Neuronal stem cell (in vitro differentiated cells): ENCODE data around the gene COL19A1.

Experiments
- DNase-seq: peaks from one replicate; pipeline ENCODE4 v3.0.0-alpha.2; 2013; ENCODE audit warnings: low spot score
- H2AFZ ChIP-seq: one replicate; pipeline ENCODE4 v1.6.1; 2013; ENCODE audit warnings: mild to moderate bottlenecking, low read length, inconsistent platforms
- H2AK5ac ChIP-seq: 2 replicates; pipeline ENCODE4 v1.6.1; 2013; ENCODE audit warnings: low read depth, mild to moderate bottlenecking, inconsistent platforms, low read length, moderate library complexity, mixed read lengths
- H2BK120ac ChIP-seq: 2 replicates; pipeline ENCODE4 v1.6.1; 2013; ENCODE audit warnings: low read depth, mild to moderate bottlenecking, inconsistent platforms, low read length, moderate library complexity, mixed read lengths
- H2BK12ac ChIP-seq: one replicate; pipeline ENCODE4 v1.6.1; 2013; ENCODE audit warnings: low read length, inconsistent platforms
- H2BK15ac ChIP-seq: 2 replicates; pipeline ENCODE4 v1.6.1; 2013; ENCODE audit warnings: mild to moderate bottlenecking, low read length, inconsistent platforms, mixed read lengths
- H2BK5ac ChIP-seq: one replicate; pipeline ENCODE4 v1.6.1; 2013; ENCODE audit warnings: inconsistent platforms, mild to moderate bottlenecking, low read length, moderate library complexity
- H3K14ac ChIP-seq: one replicate; pipeline ENCODE4 v1.6.1; 2013; ENCODE audit warnings: low read length, inconsistent platforms
- H3K18ac ChIP-seq: 2 replicates; pipeline ENCODE4 v1.6.1; 2013; ENCODE audit warnings: low read length, inconsistent platforms
- H3K23ac ChIP-seq: 2 replicates; pipeline ENCODE4 v1.6.1; 2013; ENCODE audit warnings: low read depth, mild to moderate bottlenecking, mixed read lengths, low read length, inconsistent platforms; ENCODE audit not compliant: poor library complexity
- H3K27ac ChIP-seq: replicated peaks from 3 replicates; pipeline ENCODE4 v1.5.1; 2013; ENCODE audit warnings: low read length, inconsistent platforms
- H3K27me3 ChIP-seq, 3 experiments: 2 replicates each; pipeline ENCODE4 v1.6.1; 2013; ENCODE audit warnings: low read length in 3 of 3, mild to moderate bottlenecking in 2 of 3, inconsistent platforms in 1 of 3, low read depth in 1 of 3, mixed read lengths in 1 of 3, moderate library complexity in 1 of 3; ENCODE audit not compliant: control insufficient read depth in 3 of 3, insufficient read depth in 3 of 3
- H3K36me3 ChIP-seq, 2 donors: replicated peaks in 1 of 2; 2 replicates each; pipeline ENCODE4 v1.6.1; 2013; ENCODE audit warnings: low read length in 2 of 2; ENCODE audit not compliant: control insufficient read depth in 2 of 2, insufficient read depth in 2 of 2
- H3K4ac ChIP-seq: 2 replicates; pipeline ENCODE4 v1.6.1; 2013; ENCODE audit warnings: inconsistent platforms, mild to moderate bottlenecking, low read length, moderate library complexity
- H3K4me1 ChIP-seq, 2 donors: 1 replicate in 1 of 2; 2 replicates in 1 of 2; pipeline ENCODE4 v1.6.1; 2013; ENCODE audit warnings: low read length in 2 of 2, low read depth in 1 of 2; ENCODE audit not compliant: control insufficient read depth in 2 of 2, insufficient read depth in 1 of 2
- H3K4me2 ChIP-seq: one replicate; pipeline ENCODE4 v1.6.1; 2013; ENCODE audit warnings: mild to moderate bottlenecking, low read length, inconsistent platforms; ENCODE audit not compliant: insufficient read depth, poor library complexity, severe bottlenecking
- H3K4me3 ChIP-seq, 2 donors: 2 replicates each; pipeline ENCODE4 v1.5.1; 2013; ENCODE audit warnings: low read length in 2 of 2, mild to moderate bottlenecking in 2 of 2, inconsistent platforms in 1 of 2, moderate library complexity in 1 of 2
- H3K79me1 ChIP-seq: one replicate; pipeline ENCODE4 v1.6.1; 2013; ENCODE audit warnings: low read depth, mild to moderate bottlenecking, inconsistent platforms, low read length, moderate library complexity
- H3K9ac ChIP-seq: one replicate; pipeline ENCODE4 v1.6.1; 2013; ENCODE audit warnings: mild to moderate bottlenecking, low read depth, low read length, inconsistent platforms; ENCODE audit not compliant: poor library complexity
- H3K9me3 ChIP-seq, 2 donors: replicated peaks in 1 of 2; 2 replicates each; pipeline versions ENCODE3 to v1.6.1; 2013; ENCODE audit warnings: low read length in 2 of 2, mild to moderate bottlenecking in 2 of 2, inconsistent platforms in 1 of 2, low read depth in 1 of 2, mixed read lengths in 1 of 2, moderate library complexity in 1 of 2; ENCODE audit not compliant: control insufficient read depth in 2 of 2, insufficient read depth in 1 of 2
- H4K8ac ChIP-seq: one replicate; pipeline ENCODE4 v1.6.1; 2013; ENCODE audit warnings: low read depth, mild to moderate bottlenecking, inconsistent platforms, low read length, moderate library complexity
- H4K91ac ChIP-seq: one replicate; pipeline ENCODE4 v1.6.1; 2013; ENCODE audit warnings: low read length, low read depth, mild to moderate bottlenecking, inconsistent platforms; ENCODE audit not compliant: poor library complexity
- WGBS, 2 donors: extraction: QIAGEN DNeasy Blood & Tissue Kit; methylation state at CpG; one replicate each; pipeline ENCODE4 v1.1.7; 2013; ENCODE audit warnings: missing lambda C conversion rate in 2 of 2, mixed read lengths in 1 of 2; ENCODE audit not compliant: insufficient read length in 2 of 2, insufficient replicate concordance in 1 of 2; ENCODE audit errors: extremely low coverage in 2 of 2; 5-methylcytosine and 5-hydroxymethylcytosine counted together

COL19A1 gene

DNA sequence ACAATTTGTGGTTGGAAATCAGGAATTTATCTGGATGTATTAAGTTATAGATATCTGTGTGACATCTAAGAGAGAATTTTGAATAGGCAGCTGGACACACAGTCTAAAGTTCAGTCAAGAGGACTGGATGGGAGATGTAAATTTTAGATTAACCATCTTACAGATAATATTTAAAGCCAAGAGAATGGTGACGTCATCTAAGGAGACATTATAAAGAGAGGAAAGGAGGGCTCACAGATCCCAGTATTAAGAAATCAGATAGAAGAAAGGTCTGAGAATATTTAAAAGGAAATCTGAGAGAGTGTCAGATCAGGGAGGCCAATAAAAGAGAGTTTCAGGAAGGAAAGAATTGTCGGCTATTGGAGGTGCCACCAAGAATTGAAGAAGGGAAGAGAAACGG is 9.4 kb downstream of the COL19A1 start:
- H3K4ac ChIP-seq = no peak overlapping the region
- no peak overlapping the region for H3K9ac ChIP-seq
- no peak overlapping the region for H4K91ac ChIP-seq
- no peak overlapping the region for H2AFZ ChIP-seq
- no peak overlapping the region for H3K14ac ChIP-seq
- no peak overlapping the region for H2BK15ac ChIP-seq
- no peak overlapping the region for H3K27ac ChIP-seq
- whole genome bisulfite sequencing, 2 donors = no CpG with 5 or more reads among the region's 3 CpGs
- no peak overlapping the region for H3K23ac ChIP-seq
- no peak overlapping the region for H4K8ac ChIP-seq
- H3K79me1 ChIP-seq = no peaks in the 10 kb centered on the region
- H3K9me3 ChIP-seq = no peaks in the 10 kb centered on the region
- H3K36me3 ChIP-seq = no peaks in the 10 kb centered on the region
- no peak overlapping the region for H2BK12ac ChIP-seq
- H3K27me3 ChIP-seq = no peaks in the 10 kb centered on the region
- H2BK120ac ChIP-seq = no peak overlapping the region
- no peak for DNase-seq
- no peak overlapping the region for H3K4me2 ChIP-seq
- no peak overlapping the region for H3K4me3 ChIP-seq
- no peak overlapping the region for H3K18ac ChIP-seq
- no peak overlapping the region for H2AK5ac ChIP-seq
- no peak overlapping the region for H2BK5ac ChIP-seq
- no peaks in the 10 kb centered on the region for H3K4me1 ChIP-seq

DNA sequence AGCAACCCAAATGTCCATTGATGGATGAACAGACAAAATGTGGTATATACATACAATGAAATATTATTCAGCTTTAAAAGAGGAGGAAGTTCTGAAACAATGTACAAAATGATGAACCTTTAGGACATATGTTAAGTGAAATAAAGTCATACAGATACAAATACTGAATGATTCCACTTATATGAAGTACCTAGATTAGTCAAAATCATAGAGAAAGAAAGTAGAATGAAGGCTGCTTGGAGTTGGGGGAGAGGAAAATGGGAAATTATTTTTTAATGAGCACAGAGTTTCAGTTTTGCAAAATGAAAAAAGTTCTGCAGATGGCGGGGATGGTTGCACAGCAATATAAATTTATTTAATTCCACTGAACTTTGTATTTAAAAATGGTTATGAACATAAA is 12.4 kb downstream of the COL19A1 start:
- Histone ChIP-seq H2AFZ (no peak overlapping the region), H3K9me3 (no peaks in the 10 kb centered on the region), H3K4me1 (no peaks in the 10 kb centered on the region), H3K4ac (no peak overlapping the region), H2BK15ac (no peak overlapping the region), H3K23ac (no peak overlapping the region), H3K79me1 (no peaks in the 10 kb centered on the region), H2BK5ac (no peak overlapping the region), H4K91ac (no peak overlapping the region), H3K27ac (no peak overlapping the region), H2BK120ac (no peak overlapping the region), H3K4me3 (no peak overlapping the region), H2BK12ac (no peak overlapping the region), H4K8ac (no peak overlapping the region), H3K18ac (no peak overlapping the region), H3K9ac (no peak overlapping the region), H3K14ac (no peak overlapping the region), H3K4me2 (no peak overlapping the region), H2AK5ac (no peak overlapping the region), H3K27me3 (no peaks in the 10 kb centered on the region), H3K36me3 (no peaks in the 10 kb centered on the region)
- DNase-seq = no peak
- WGBS, 2 donors = no CpG with 5 or more reads among the region's 1 CpG

GRCh38 chr6:69880601-69881000 is 14.2 kb downstream of the COL19A1 start:
- no peak overlapping the region for H3K4ac ChIP-seq

GRCh38 chr6:69881322-69882151 is 15.2 kb downstream of the COL19A1 start:
- Histone ChIP-seq H3K79me1 (no peaks in the 10 kb centered on the region), H3K36me3 (no peaks in the 10 kb centered on the region), H3K18ac (no peak overlapping the region), H3K23ac (no peak overlapping the region), H2AFZ (no peak overlapping the region), H3K9ac (no peak overlapping the region), H3K4me1 (no peaks in the 10 kb centered on the region), H2AK5ac (no peak overlapping the region), H2BK120ac (no peak overlapping the region), H3K4ac (no peak overlapping the region), H3K4me2 (no peak overlapping the region), H3K27me3 (no peaks in the 10 kb centered on the region), H4K8ac (no peak overlapping the region), H2BK15ac (no peak overlapping the region), H3K14ac (no peak overlapping the region), H2BK5ac (no peak overlapping the region), H4K91ac (no peak overlapping the region), H3K9me3 (no peaks in the 10 kb centered on the region), H3K4me3 (no peak overlapping the region), H3K27ac (no peak overlapping the region), H2BK12ac (no peak overlapping the region)
- no peak for DNase-seq
- 100% methylated on average over 2 of the region's 10 CpGs; no CpG with 5 or more reads in 1 of the 2 donors for WGBS, 2 donors

More at GRCh38 chr6:69880601-69881000, 14.2 kb downstream of the COL19A1 start:
- H2AFZ ChIP-seq = no peak overlapping the region
- H3K79me1 ChIP-seq = no peaks in the 10 kb centered on the region
- H2BK12ac ChIP-seq = no peak overlapping the region
- no peak overlapping the region for H4K91ac ChIP-seq
- H3K14ac ChIP-seq = no peak overlapping the region
- H2BK5ac ChIP-seq = no peak overlapping the region
- no peak overlapping the region for H3K23ac ChIP-seq
- H2AK5ac ChIP-seq = no peak overlapping the region
- WGBS, 2 donors = no CpG with 5 or more reads among the region's 3 CpGs
- no peaks in the 10 kb centered on the region for H3K4me1 ChIP-seq
- H3K9me3 ChIP-seq = no peaks in the 10 kb centered on the region
- H4K8ac ChIP-seq = no peak overlapping the region
- H3K18ac ChIP-seq = no peak overlapping the region
- H3K36me3 ChIP-seq = no peaks in the 10 kb centered on the region
- H3K4me3 ChIP-seq = no peak overlapping the region
- H2BK15ac ChIP-seq = no peak overlapping the region
- no peak overlapping the region for H3K9ac ChIP-seq
- H3K27me3 ChIP-seq = no peaks in the 10 kb centered on the region
- H3K4me2 ChIP-seq = no peak overlapping the region
- H2BK120ac ChIP-seq = no peak overlapping the region
- DNase-seq = no peak
- no peak overlapping the region for H3K27ac ChIP-seq
